ENCODE measurements around the gene PCOLCE2.

PCOLCE2 gene

GRCh38 chr3:142888481-142889211 lies at the start of gene PCOLCE2:
Gene PCOLCE2, minus strand, starts transcription at chr3:142889083. Its CDS starts 187 bp downstream, at chr3:142888896.
- no peak for DNase-seq

GRCh38 chr3:142935963-142936362 lies 47.1 kb upstream of the PCOLCE2 start:
- no peak for DNase-seq

DNA sequence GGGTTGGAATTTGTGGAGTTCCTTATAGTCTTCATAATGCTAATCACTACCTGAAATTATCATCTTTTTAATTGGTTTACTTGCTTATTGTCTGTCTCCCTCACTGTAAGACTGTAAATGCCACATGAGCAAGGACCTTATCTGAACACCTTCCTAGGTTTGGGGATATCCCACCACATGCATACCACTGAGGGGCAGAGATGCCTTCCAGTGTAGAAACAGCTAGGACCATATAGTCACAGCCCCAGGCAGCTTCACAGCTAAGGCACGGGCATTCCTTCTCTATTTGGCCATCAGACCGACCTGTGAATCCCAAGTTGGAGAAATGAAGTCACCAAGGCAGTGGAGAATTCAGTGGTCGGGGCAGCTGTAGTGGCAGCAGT lies 46.0 kb upstream of the PCOLCE2 start:
- no peak for DNase-seq

- no peak for DNase-seq
Observed at GRCh38 chr3:142934128-142934886, 45.4 kb upstream of the PCOLCE2 start.

GRCh38 chr3:142931222-142931621 lies 42.3 kb upstream of the PCOLCE2 start:
- DNase-seq, result no peak

GRCh38 chr3:142930463-142930862 lies 41.6 kb upstream of the PCOLCE2 start:
- no peak for DNase-seq

DNA sequence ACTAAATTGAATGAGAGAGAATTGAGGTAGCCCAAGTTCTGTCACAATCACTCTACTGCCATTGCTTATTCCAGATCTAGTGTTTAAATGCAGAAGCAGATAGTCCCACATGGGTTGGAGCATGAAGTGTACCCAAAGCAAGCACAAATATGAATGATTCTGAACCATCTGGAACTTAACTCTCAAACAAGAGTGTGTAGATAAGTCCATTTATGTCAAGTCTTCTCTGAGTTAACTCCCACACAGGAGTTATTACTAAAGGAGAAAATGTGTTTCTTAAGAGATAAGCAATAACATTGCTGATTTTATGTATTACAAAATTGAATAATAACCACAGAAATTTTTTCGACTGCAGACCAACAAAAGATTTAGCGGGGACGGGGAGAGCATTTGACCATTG lies 41.0 kb upstream of the PCOLCE2 start:
- DNase-seq, result no peak

- peak in 2 of 4 experiments; percentile 6 to 12 for DNase-seq
Observed at GRCh38 chr3:142929109-142929508, 40.2 kb upstream of the PCOLCE2 start.

GRCh38 chr3:142926368-142926944 lies 37.6 kb upstream of the PCOLCE2 start:
- DNase-seq, result no peak

GRCh38 chr3:142925140-142925539 lies 36.3 kb upstream of the PCOLCE2 start:
- no peak for DNase-seq

GRCh38 chr3:142923694-142924093 lies 34.8 kb upstream of the PCOLCE2 start:
- no peak for DNase-seq

GRCh38 chr3:142916605-142917004 lies 27.7 kb upstream of the PCOLCE2 start:
- DNase-seq, result no peak

DNA sequence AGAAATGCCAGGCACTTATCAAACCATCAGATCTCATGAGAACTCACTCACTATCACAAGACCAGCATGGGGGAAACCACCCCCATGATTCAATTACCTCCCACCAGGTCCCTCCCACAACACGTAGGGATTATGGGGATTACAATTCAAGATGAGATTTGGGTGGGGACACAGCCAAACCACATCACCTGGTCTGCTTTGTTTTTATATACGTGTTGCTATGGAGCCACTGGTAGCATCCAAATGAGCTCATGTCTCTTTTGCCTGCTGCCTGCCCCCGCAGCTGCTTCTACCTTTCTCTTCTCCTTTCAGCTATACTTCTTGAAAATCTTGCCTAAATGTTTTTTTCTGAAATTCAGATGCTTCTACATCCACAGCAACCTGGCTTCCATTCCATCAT lies 26.8 kb upstream of the PCOLCE2 start:
- DNase-seq, result no peak

DNA sequence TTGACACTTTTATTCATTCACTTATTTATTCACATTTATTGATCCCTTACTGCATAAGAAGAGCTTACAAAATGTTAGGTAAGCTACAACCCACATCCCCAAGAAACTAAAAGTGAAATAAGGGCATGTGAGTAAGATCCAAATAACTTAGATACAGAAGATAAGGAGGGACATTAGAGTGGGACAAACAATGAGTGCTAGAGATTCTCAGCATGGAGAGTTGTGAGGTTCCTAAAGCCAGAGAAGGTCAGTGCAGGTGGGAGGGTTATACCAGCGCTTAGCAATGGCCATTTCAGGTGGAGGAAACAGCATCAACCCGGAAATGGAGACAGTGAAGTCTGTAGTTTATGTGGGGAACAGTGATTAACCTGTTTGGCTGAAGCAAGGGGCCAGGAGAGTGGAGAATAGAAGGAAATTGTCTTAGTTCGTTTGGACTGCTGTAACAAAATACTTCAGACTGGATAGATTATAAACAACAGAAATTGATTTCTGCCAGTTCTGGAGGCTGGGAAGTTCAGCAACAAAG lies 25.5 kb upstream of the PCOLCE2 start:
- no peak for DNase-seq

- no peak for DNase-seq
Observed at GRCh38 chr3:142913432-142913831, 24.5 kb upstream of the PCOLCE2 start.

GRCh38 chr3:142912402-142913172 lies 23.7 kb upstream of the PCOLCE2 start:
- DNase-seq, result no peak

DNA sequence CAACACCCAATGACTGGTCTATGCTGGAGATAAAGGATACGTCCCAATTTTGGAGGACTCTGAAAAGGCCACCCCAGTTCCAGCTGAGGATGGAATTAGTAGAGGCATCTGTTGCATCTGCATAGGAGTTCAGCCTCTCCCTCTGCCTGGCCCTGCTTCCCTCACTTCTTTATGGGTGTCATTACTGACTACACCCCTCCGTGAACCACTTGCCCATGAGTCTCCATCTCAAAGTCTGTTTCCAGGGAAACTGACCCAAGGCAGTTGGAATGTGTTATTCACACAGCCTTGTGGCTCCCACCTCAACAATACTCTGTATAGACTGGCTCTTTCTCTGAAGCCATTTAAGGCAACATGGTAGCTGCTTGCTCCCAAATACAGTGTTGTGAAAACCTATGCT lies 21.4 kb upstream of the PCOLCE2 start:
- DNase-seq, result no peak

DNA sequence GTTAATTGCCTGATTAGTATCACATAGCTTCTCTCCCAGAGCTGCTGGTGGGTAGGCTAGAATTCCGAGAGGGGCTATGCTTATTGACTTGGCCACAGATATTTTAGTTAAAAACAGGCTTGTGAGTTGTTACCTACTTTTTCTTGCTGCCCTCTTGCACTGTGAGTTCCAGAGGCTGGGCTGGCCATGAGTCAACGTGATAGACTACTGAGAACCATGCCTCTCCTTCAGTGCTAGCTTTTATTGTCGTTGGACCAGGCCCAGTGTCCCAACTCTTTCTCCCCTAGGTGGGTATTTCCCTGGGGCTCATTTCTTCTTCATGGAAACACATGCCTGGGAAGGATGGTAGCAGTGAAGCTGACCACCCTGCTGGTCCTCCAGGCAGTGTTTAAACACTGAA lies 20.4 kb upstream of the PCOLCE2 start:
- DNase-seq, result no peak

- DNase-seq, result no peak
Observed at GRCh38 chr3:142907996-142908395, 19.1 kb upstream of the PCOLCE2 start.

DNA sequence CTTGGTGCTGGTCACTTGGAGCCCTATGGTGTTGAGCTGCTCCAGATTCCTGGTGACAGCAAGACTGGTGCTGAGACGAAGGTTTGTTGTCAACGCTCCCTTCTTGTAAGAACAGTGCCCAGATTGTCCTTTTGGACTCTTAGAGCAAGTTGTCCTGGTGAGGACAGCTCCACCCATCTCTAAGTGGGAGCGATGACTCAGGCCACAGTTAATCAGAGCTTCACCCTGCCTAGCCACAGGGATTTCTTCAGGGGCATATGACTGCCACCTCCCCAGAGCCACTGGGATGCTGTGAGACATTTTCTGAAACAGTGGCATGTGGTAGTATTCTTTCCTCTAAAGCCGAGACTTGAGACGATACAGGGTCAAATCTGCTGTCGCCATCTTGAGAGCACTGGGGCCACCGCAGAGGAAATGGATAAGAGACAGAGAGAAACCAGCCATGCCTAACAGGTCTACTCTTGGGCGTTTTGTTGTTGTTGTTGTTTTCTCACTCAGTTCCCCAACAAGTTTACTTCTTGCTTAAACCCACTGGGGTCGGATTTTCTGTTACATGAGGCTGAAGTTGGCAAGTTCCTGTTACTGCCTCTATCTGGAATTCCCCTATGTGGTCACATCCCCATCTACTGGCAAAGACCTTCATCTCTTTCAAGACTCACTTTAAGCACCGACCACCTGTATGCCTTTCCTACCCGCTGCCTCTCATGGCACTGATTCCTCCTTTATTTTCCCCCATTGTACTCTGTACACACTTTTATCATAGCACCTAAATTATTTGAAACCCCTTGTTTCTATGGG lies 16.0 kb upstream of the PCOLCE2 start:
- DNase-seq, result no peak

GRCh38 chr3:142902356-142902755 lies 13.5 kb upstream of the PCOLCE2 start:
- no peak for DNase-seq

Data from activated CD4-positive, CD25-positive, alpha-beta regulatory T cell (primary cell).